Measurements from ENCODE around the gene TMBIM4. TPM values are rescaled to one million over a fixed set of nuclear protein-coding genes. Genes with fewer than 3 reads are reported as not detected.
"Not testable (repeated sequence)": the region's sequence is repeated elsewhere in the genome, so short reads cannot be mapped to it uniquely, and the experiment has no call there.

TMBIM4 gene
- total RNA-seq, 1 experiment from 2014 or later: 60.3 TPM

DNA sequence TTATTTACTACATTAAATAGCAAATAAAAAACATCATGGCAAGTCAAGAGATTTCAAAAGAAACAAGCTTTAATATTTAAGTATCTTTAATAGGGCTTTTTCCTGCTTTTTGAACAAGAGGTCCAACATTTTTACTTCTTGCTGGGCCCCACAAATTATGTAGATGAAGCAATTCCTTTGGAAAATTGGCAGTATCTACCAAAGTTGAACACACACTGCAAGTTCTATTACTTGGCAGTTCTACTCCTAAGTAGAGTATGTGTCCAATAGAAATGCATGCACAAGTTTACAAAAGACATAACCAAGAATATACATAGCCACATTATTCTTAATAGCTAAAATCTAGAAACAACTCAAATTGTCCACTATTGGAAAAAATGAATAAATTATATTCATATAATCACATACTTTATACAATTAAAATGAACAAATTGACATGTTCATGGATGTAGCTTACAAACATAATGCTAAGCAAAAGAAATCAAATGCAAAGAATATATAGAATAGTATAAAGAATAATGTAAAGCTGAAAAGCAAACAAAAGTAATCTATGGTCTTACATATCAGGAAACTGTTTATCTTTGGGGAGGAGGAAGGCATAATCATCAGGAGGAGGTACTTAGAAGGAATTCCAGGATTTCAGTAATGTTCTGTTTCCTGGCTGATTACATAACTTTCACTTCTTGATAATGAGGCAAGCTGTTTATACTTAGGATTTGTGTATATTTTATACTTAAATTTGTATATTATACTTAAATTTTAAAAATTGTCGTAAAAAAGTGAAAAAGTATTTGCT, 6.5 kb upstream of the TMBIM4 start:
- H3K36me3 Mint-ChIP-seq (ENCODE audit: insufficient read depth, unreplicated experiment): no peaks in the 10 kb centered on the region
- DNase-seq: no peak
- no peaks in the 10 kb centered on the region; the same call in 1 of the 2 replicates for H3K27me3 ChIP-seq (replicated peaks; ENCODE audit: control insufficient read depth, insufficient read depth, low read length)
- H3K9me3 Mint-ChIP-seq (ENCODE audit: unreplicated experiment): no peaks in the 10 kb centered on the region
- peaks cover 8% of the 10 kb centered on the region for H3K27me3 Mint-ChIP-seq (ENCODE audit: insufficient read depth, unreplicated experiment)
- H3K4me1 ChIP-seq: peaks cover 10% of the 10 kb centered on the region
- no peak overlapping the region for H3K27ac Mint-ChIP-seq (ENCODE audit: unreplicated experiment)
- H3K4me1 Mint-ChIP-seq (ENCODE audit: low read depth, unreplicated experiment): no peaks in the 10 kb centered on the region
- H3K9me3 ChIP-seq: peaks cover 5% of the 10 kb centered on the region; the same call in 1 of the 2 replicates
- ChIA-PET POLR2A (no interaction called here), CTCF (interaction anchor here (0.6 to 0.7 kb wide), 2 partner anchors 11 to 26 kb away, joined by 3 read pairs; no protein-coding TSS in a partner anchor)
- intact Hi-C loops (cut with micrococcal nuclease; ENCODE audit: unreplicated experiment): no loop called here
- H3K36me3 ChIP-seq (ENCODE audit: control insufficient read depth, insufficient read depth, low read length): no peaks in the 10 kb centered on the region
- TF ChIP-seq, protein P1, sequence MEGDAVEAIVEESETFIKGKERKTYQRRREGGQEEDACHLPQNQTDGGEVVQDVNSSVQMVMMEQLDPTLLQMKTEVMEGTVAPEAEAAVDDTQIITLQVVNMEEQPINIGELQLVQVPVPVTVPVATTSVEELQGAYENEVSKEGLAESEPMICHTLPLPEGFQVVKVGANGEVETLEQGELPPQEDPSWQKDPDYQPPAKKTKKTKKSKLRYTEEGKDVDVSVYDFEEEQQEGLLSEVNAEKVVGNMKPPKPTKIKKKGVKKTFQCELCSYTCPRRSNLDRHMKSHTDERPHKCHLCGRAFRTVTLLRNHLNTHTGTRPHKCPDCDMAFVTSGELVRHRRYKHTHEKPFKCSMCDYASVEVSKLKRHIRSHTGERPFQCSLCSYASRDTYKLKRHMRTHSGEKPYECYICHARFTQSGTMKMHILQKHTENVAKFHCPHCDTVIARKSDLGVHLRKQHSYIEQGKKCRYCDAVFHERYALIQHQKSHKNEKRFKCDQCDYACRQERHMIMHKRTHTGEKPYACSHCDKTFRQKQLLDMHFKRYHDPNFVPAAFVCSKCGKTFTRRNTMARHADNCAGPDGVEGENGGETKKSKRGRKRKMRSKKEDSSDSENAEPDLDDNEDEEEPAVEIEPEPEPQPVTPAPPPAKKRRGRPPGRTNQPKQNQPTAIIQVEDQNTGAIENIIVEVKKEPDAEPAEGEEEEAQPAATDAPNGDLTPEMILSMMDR (IDR thresholded peaks at IDR 0.05; ENCODE audit: insufficient read depth in 1 of 2, low read depth in 1 of 2, low read length in 1 of 2, severe bottlenecking in 1 of 2, unreplicated experiment in 1 of 2): no peak
- H3K4me3 ChIP-seq (ENCODE audit: low read depth, low read length): no peak overlapping the region
- no TSS peak for BruUV-seq (replicated peaks)
- no peak overlapping the region for H3K4me3 Mint-ChIP-seq (ENCODE audit: unreplicated experiment)

DNA sequence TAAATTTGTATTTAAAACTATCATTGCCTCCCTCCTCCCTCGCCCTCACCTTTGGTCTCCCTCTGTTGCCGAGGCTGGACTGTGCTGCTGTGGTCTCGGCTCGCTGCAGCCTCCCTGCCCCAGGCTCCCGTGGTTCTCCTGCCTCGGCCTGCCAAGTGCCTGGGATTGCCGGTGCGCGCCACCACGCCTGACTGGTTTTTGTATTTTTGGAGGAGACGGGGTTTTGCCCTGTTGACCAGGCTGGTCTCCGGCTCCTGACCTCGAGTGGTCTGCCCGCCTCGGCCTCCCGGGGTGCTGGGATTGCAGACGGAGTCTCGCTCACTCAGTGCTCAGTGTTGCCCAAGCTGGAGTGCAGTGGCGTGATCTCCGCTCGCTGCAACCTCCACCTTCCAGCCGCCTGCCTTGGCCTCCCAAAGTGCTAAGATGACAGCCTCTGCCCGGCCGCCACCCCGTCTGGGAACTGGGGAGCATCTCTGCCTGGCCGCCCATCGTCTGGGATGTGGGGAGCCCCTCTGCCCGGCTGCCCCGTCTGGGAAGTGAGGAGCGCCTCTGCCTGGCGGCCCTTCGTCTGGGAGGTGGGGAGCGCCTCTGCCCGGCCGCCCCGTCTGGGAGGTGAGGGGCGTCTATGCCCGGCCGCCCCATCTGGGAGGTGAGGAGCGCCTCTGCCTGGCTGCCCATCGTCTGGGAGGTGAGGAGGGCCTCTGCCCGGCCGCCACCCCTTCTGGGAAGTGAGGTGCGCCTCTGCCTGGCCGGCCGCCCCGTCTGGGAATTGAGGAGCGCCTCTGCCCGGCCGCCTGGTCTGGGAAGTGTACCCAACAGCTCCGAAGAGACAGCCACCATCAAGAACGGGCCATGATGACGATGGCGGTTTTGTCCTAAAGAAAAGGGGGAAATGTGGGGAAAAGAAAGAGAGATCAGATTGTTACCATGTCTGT, 4.9 kb upstream of the TMBIM4 start:
- intact Hi-C loops (cut with micrococcal nuclease; ENCODE audit: unreplicated experiment); H3K36me3 Mint-ChIP-seq (ENCODE audit: insufficient read depth, unreplicated experiment); H3K9me3 Mint-ChIP-seq (ENCODE audit: unreplicated experiment); POLR2A ChIA-PET; H3K4me1 Mint-ChIP-seq (ENCODE audit: low read depth, unreplicated experiment); H3K4me3 Mint-ChIP-seq (ENCODE audit: unreplicated experiment); H3K27me3 Mint-ChIP-seq (ENCODE audit: insufficient read depth, unreplicated experiment); CTCF ChIA-PET; BruUV-seq (replicated peaks); H3K27me3 ChIP-seq (replicated peaks; ENCODE audit: control insufficient read depth, insufficient read depth, low read length); H3K36me3 ChIP-seq (ENCODE audit: control insufficient read depth, insufficient read depth, low read length); H3K4me3 ChIP-seq (ENCODE audit: low read depth, low read length); H3K27ac Mint-ChIP-seq (ENCODE audit: unreplicated experiment); H3K9me3 ChIP-seq: not testable (repeated sequence)
- peaks cover 10% of the 10 kb centered on the region for H3K4me1 ChIP-seq
- peak in 1 of 2 experiments; percentile 33 for DNase-seq

DNA sequence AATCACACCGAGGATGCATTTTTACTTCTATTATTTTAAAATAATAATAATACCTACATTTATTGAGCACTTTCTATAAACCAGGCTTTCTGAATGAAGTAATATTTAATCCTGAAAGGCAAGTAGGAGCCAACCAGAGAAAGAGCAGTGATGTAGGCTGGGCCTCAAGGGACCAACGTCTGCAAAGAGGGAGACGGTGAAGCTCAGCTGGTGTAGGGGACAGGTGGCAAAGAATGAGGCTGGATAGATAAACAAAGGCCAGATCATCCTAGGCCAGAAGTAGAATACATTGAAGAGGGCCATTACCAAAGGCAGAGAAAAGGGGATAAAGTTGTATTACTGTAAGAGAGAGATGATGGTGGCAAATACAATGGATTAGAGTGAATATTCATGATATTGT, 810 bp upstream of the TMBIM4 start:
- no peak for DNase-seq
- no TSS peak for BruUV-seq (replicated peaks)
- peak overlapping the region; percentile 100 for H3K4me3 Mint-ChIP-seq (ENCODE audit: unreplicated experiment)
- CTCF ChIA-PET: no interaction called here
- H3K27me3 Mint-ChIP-seq (ENCODE audit: insufficient read depth, unreplicated experiment): no peaks in the 10 kb centered on the region
- POLR2A ChIA-PET: no interaction called here
- Histone ChIP-seq H3K27me3 (replicated peaks; ENCODE audit: control insufficient read depth, insufficient read depth, low read length) (no peaks in the 10 kb centered on the region), H3K9me3 (no peaks in the 10 kb centered on the region), H3K4me3 (ENCODE audit: low read depth, low read length) (peak overlapping the region; percentile 97), H3K36me3 (ENCODE audit: control insufficient read depth, insufficient read depth, low read length) (no peaks in the 10 kb centered on the region), H3K4me1 (no peaks in the 10 kb centered on the region)
- peaks cover 15% of the 10 kb centered on the region for H3K4me1 Mint-ChIP-seq (ENCODE audit: low read depth, unreplicated experiment)
- H3K27ac Mint-ChIP-seq (ENCODE audit: unreplicated experiment): no peak overlapping the region
- H3K9me3 Mint-ChIP-seq (ENCODE audit: unreplicated experiment): no peaks in the 10 kb centered on the region
- H3K36me3 Mint-ChIP-seq (ENCODE audit: insufficient read depth, unreplicated experiment): peaks cover 13% of the 10 kb centered on the region
- TF ChIP-seq, protein P1 (IDR thresholded peaks at IDR 0.05; ENCODE audit: insufficient read depth in 1 of 2, low read depth in 1 of 2, low read length in 1 of 2, severe bottlenecking in 1 of 2, unreplicated experiment in 1 of 2): no peak
- intact Hi-C loops (cut with micrococcal nuclease; ENCODE audit: unreplicated experiment): no loop called here

All from Caco-2 (cell line).